Lower leg skin (tissue), 4 donors: ENCODE results near the gene MMP10. TPM values are rescaled to one million over a fixed set of nuclear protein-coding genes. Genes with fewer than 3 reads are reported as not detected.

Experiments
- DNase-seq, 2 donors: peaks; one replicate each; pipeline ENCODE4 v3.0.0-alpha.2; 2019; ENCODE audit warnings: low spot score in 2 of 2
- H3K4me3 ChIP-seq: fragments of 200-600 bp; sonication (generic); 2 replicates; pipeline ENCODE4 v1.5.1; 2017; ENCODE audit warnings: mild to moderate bottlenecking, low read depth; ENCODE audit not compliant: poor library complexity, severe bottlenecking
- CTCF ChIP-seq, 3 donors: fragments of 450-650 bp; IDR thresholded peaks; one replicate each; pipeline ENCODE4 v1.5.1; 2016; ENCODE audit warnings: antibody characterized with exemption in 3 of 3, mild to moderate bottlenecking in 3 of 3, moderate library complexity in 2 of 3
- POLR2A ChIP-seq, 2 donors: fragments of 450-650 bp; IDR thresholded peaks; one replicate each; pipeline ENCODE4 v1.6.1; 2016 to 2017; ENCODE audit warnings: antibody characterized with exemption in 2 of 2, mild to moderate bottlenecking in 1 of 2, moderate library complexity in 1 of 2
- WGBS, 2 donors: methylation state at CpG; one replicate each; pipeline ENCODE4 v1.1.5; 2018; 5-methylcytosine and 5-hydroxymethylcytosine counted together
- intact Hi-C: fragments of 100-400 bp; cut with DNase I; formaldehyde crosslinking; loops from one replicate; pipeline ENCODE4 v1.15.0; 2023; ENCODE audit warnings: low total_unique reads
- total RNA-seq, 4 donors: library from RNA; depleted of rRNA; stranded (reverse); fragments of >200 nt; gene quantifications; one replicate each; pipeline ENCODE4 v1.1.0, GENCODE V29; 2016

MMP10 gene
- total RNA-seq, 4 donors from 2014 or later, result not detected

GRCh38 chr11:102791271-102792036 lies 11.0 kb upstream of the MMP10 start:
- TF ChIP-seq CTCF (IDR thresholded peaks at IDR 0.05) (no peak), POLR2A (IDR thresholded peaks at IDR 0.05) (no peak)
- intact Hi-C loops, result no loop called here
- H3K4me3 ChIP-seq, result no peak overlapping the region
- 70 to 82% methylated on average over 4 of the region's 4 CpGs for WGBS, 2 donors
- no peak for DNase-seq

- H3K4me3 ChIP-seq, result no peak overlapping the region
- intact Hi-C loops, result no loop called here
- DNase-seq, result no peak
- 64 to 67% methylated on average over 8 of the region's 8 CpGs for WGBS, 2 donors
- TF ChIP-seq CTCF (IDR thresholded peaks at IDR 0.05), result no peak
These were observed 8.0 kb upstream of the MMP10 start for GRCh38 chr11:102788334-102788995.

- no peak overlapping the region for H3K4me3 ChIP-seq
- TF ChIP-seq POLR2A (IDR thresholded peaks at IDR 0.05), result no peak
- no peak for TF ChIP-seq CTCF (IDR thresholded peaks at IDR 0.05)
- no peak for DNase-seq
- WGBS, 2 donors, result 75 to 80% methylated on average over 3 of the region's 3 CpGs
- intact Hi-C loops, result no loop called here
These were observed 4.0 kb upstream of the MMP10 start for GRCh38 chr11:102784380-102784779.

- TF ChIP-seq CTCF (IDR thresholded peaks at IDR 0.05), result no peak
- no peak for TF ChIP-seq POLR2A (IDR thresholded peaks at IDR 0.05)
- no peak for DNase-seq
- 36 to 52% methylated on average over 2 of the region's 2 CpGs for WGBS, 2 donors
- no peak overlapping the region for H3K4me3 ChIP-seq
- intact Hi-C loops, result no loop called here
These were observed 3.3 kb upstream of the MMP10 start for GRCh38 chr11:102783720-102784119.

GRCh38 chr11:102783016-102783415 lies 2.6 kb upstream of the MMP10 start:
- intact Hi-C loops, result no loop called here
- no peak for DNase-seq
- TF ChIP-seq POLR2A (IDR thresholded peaks at IDR 0.05) (no peak), CTCF (IDR thresholded peaks at IDR 0.05) (no peak)
- no peak overlapping the region for H3K4me3 ChIP-seq
